HepG2 (cell line): ENCODE measurements around the gene RIN3. TPM values are rescaled to one million over a fixed set of nuclear protein-coding genes. Genes with fewer than 3 reads are reported as not detected.

ENCODE experiments used
- ATAC-seq: fragments of 200-7000 bp; cut with Tn5 transposase; 3 replicates; pipeline ENCODE4 v1.9.1; 2020; ENCODE audit warnings: mild to moderate bottlenecking, moderate library complexity
- BruUV-seq: library from RNA; stranded (reverse); fragments of 400-500 nt; replicated peaks from 2 replicates; lab custom pipeline; 2021; lab: Mats Ljungman, UMichigan
- CTCF ChIA-PET: fragments of 300-600 bp; formaldehyde crosslinking; extraction: SDS; loops from one replicate; lab custom pipeline; 2021; ENCODE audit warnings: low total read pairs, inconsistent platforms, low intra/inter-chr PET ratio; lab: Yijun Ruan, JAX
- POLR2A ChIA-PET: fragments of 350-600 bp; sonication (Branson Sonifier 250); formaldehyde crosslinking; loops from one replicate; lab custom pipeline; 2020; ENCODE audit warnings: antibody characterized with exemption, inconsistent platforms; lab: Yijun Ruan, JAX
- DNase-seq: peaks from one replicate; pipeline ENCODE4 v3.0.0-alpha.2; 2015; ENCODE audit warnings: low spot score
- FAIRE-seq: peaks from 3 replicates; lab custom pipeline; 2011; peaks lifted over from hg19 to GRCh38; lab: Jason Lieb, UNC
- H2AFZ ChIP-seq: one replicate; pipeline ENCODE4 v1.6.1; 2011; ENCODE audit warnings: low read length, inconsistent platforms
- H3K27ac ChIP-seq: fragments of 300-600 bp; 3 replicates; pipeline ENCODE4 v1.8.0; 2011; ENCODE audit warnings: mixed run types, mild to moderate bottlenecking, mixed read lengths, low read length, inconsistent platforms; ENCODE audit not compliant: insufficient read depth; ENCODE audit errors: extremely low read length
- H3K27me3 ChIP-seq, 2 experiments: fragments of 200-600 bp in 1 of 2; 2 replicates in 1 of 2; 3 replicates in 1 of 2; pipeline versions ENCODE4 v1.6.0 to v1.8.0; 2011; ENCODE audit warnings: low read length in 2 of 2, mild to moderate bottlenecking in 2 of 2, moderate library complexity in 2 of 2, inconsistent platforms in 1 of 2; ENCODE audit not compliant: insufficient read depth in 2 of 2, control insufficient read depth in 1 of 2
- H3K36me3 ChIP-seq, 2 experiments: fragments of 200-600 bp in 1 of 2; replicated peaks in 1 of 2; 2 replicates in 1 of 2; 3 replicates in 1 of 2; pipeline versions ENCODE4 v1.5.1 to v1.8.0; 2011; ENCODE audit warnings: low read length in 2 of 2, inconsistent platforms in 1 of 2; ENCODE audit not compliant: insufficient read depth in 2 of 2, control insufficient read depth in 1 of 2
- H3K4me1 ChIP-seq: 2 replicates; pipeline ENCODE4 v1.5.1; 2012; ENCODE audit warnings: low read length, inconsistent platforms; ENCODE audit not compliant: insufficient read depth
- H3K4me2 ChIP-seq: 2 replicates; pipeline ENCODE4 v1.6.0; 2011; ENCODE audit warnings: low read depth, low read length, inconsistent platforms
- H3K4me3 ChIP-seq, 3 experiments: fragments of 200-600 bp in 1 of 3; sonication (generic), shearing (Covaris generic) in 1 of 3; replicated peaks in 1 of 3; 2 replicates each; pipeline ENCODE4 v1.5.1; 2011 to 2016; ENCODE audit warnings: low read length in 3 of 3, inconsistent platforms in 2 of 3, low read depth in 2 of 3, mild to moderate bottlenecking in 2 of 3, control low read depth in 1 of 3, mixed read lengths in 1 of 3; ENCODE audit not compliant: insufficient read depth in 1 of 3
- H3K79me2 ChIP-seq: one replicate; pipeline ENCODE4 v1.6.1; 2011; ENCODE audit warnings: low read length, inconsistent platforms; ENCODE audit not compliant: insufficient read depth
- H3K9ac ChIP-seq: 2 replicates; pipeline ENCODE4 v1.6.0; 2011; ENCODE audit warnings: mild to moderate bottlenecking, low read depth, low read length, inconsistent platforms; ENCODE audit not compliant: insufficient read depth
- H3K9me3 ChIP-seq: 2 replicates; pipeline ENCODE4 v1.5.1; 2012; ENCODE audit warnings: mild to moderate bottlenecking, low read length
- H4K20me1 ChIP-seq: 2 replicates; pipeline ENCODE4 v1.6.0; 2011; ENCODE audit warnings: inconsistent platforms, mild to moderate bottlenecking, low read length, moderate library complexity; ENCODE audit not compliant: insufficient read depth
- CC2D1A ChIP-seq: sonication (generic); formaldehyde crosslinking; IDR thresholded peaks from 2 replicates; pipeline ENCODE4 v1.8.1; 2023; ENCODE audit warnings: mild to moderate bottlenecking, missing genetic modification reagents
- CEBPG ChIP-seq: IDR thresholded peaks from 2 replicates; pipeline ENCODE4 v1.6.1; 2016
- GFI1 ChIP-seq: sonication (generic); formaldehyde crosslinking; IDR thresholded peaks from 2 replicates; pipeline ENCODE4 v1.5.0; 2020; ENCODE audit warnings: missing genetic modification reagents, mild to moderate bottlenecking, borderline replicate concordance
- KLF16 ChIP-seq, 2 experiments: sonication (generic) in 1 of 2; formaldehyde crosslinking in 1 of 2; IDR thresholded peaks; 2 replicates each; pipeline versions ENCODE4 v1.6.1 to v1.8.0; 2016 to 2023; ENCODE audit warnings: missing genetic modification reagents in 2 of 2, missing compliant biosample characterization in 1 of 2
- MAF1 ChIP-seq: sonication (generic); formaldehyde crosslinking; IDR thresholded peaks from 2 replicates; pipeline ENCODE4 v1.5.0; 2020; ENCODE audit warnings: missing genetic modification reagents, borderline replicate concordance
- MXI1 ChIP-seq: IDR thresholded peaks from 3 replicates; pipeline ENCODE4 v1.6.1; 2012; ENCODE audit warnings: low read depth, low read length, inconsistent platforms, borderline replicate concordance
- RAD51 ChIP-seq: fragments of 450-650 bp; IDR thresholded peaks from 2 replicates; pipeline ENCODE4 v1.6.1; 2016; ENCODE audit warnings: borderline replicate concordance
- RARA ChIP-seq: IDR thresholded peaks from 2 replicates; pipeline ENCODE4 v1.6.1; 2016; ENCODE audit warnings: missing genetic modification reagents, missing compliant biosample characterization
- RFXANK ChIP-seq: IDR thresholded peaks from 2 replicates; pipeline ENCODE4 v1.6.1; 2016
- SIX1 ChIP-seq: sonication (generic); formaldehyde crosslinking; IDR thresholded peaks from 2 replicates; pipeline ENCODE4 v1.4.0; 2020; ENCODE audit warnings: missing genetic modification reagents, borderline replicate concordance
- SIX4 ChIP-seq: sonication (generic); formaldehyde crosslinking; IDR thresholded peaks from 2 replicates; pipeline ENCODE4 v1.4.0; 2020; ENCODE audit warnings: missing genetic modification reagents
- TCF7 ChIP-seq: sonication (generic); IDR thresholded peaks from 2 replicates; pipeline ENCODE4 v1.6.1; 2016; ENCODE audit warnings: antibody characterized with exemption, low read depth
- ZBTB21 ChIP-seq: sonication (generic); formaldehyde crosslinking; IDR thresholded peaks from 2 replicates; pipeline ENCODE4 v1.4.0; 2020; ENCODE audit warnings: missing genetic modification reagents
- ZBTB7B ChIP-seq: sonication (generic); formaldehyde crosslinking; IDR thresholded peaks from 2 replicates; pipeline ENCODE4 v1.4.0; 2020; ENCODE audit warnings: missing genetic modification reagents
- ZNF737 ChIP-seq: sonication (generic); formaldehyde crosslinking; IDR thresholded peaks from 2 replicates; pipeline ENCODE4 v1.5.0; 2020; ENCODE audit warnings: missing genetic modification reagents, mild to moderate bottlenecking, borderline replicate concordance
- ZNF792 ChIP-seq: IDR thresholded peaks from 2 replicates; pipeline ENCODE4 v1.6.1; 2016
- ZNF879 ChIP-seq: sonication (generic); formaldehyde crosslinking; IDR thresholded peaks from 2 replicates; pipeline ENCODE4 v1.8.1; 2023; ENCODE audit warnings: missing genetic modification reagents
- ZSCAN20 ChIP-seq: sonication (generic); formaldehyde crosslinking; IDR thresholded peaks from 2 replicates; pipeline ENCODE4 v1.4.0; 2020; ENCODE audit warnings: missing genetic modification reagents, mild to moderate bottlenecking, borderline replicate concordance
- WGBS: methylation state at CpG from one replicate; pipeline ENCODE4 v1.1.6; 2017; ENCODE audit warnings: low lambda C conversion rate; 5-methylcytosine and 5-hydroxymethylcytosine counted together
- in situ Hi-C: cut with HindIII; loops from 2 replicates; pipeline ENCODE4 v1.10.0; 2017; ENCODE audit warnings: low pct_unique_long_range_greater_than_20kb; ENCODE audit not compliant: extremely low pct_ligation_motif_present
- intact Hi-C: fragments of 100-400 bp; cut with micrococcal nuclease; formaldehyde crosslinking; loops from one replicate; pipeline ENCODE4 v1.10.0; 2022; ENCODE audit not compliant: unreplicated experiment
- polyA plus RNA-seq, 8 experiments: library from polyadenylated mRNA; depleted of rRNA in 3 of 8; stranded (reverse) in 7 of 8; unstranded in 1 of 8; fragments of >200 nt; fragmentation: Illumina TruSeq in 4 of 8; extraction: Trizol in 4 of 8; gene quantifications; 2 replicates each; pipeline versions ENCODE4 v1.2.1 to v1.2.3, GENCODE V29; 2011 to 2016; ENCODE audit warnings: low read depth in 4 of 8, missing spikeins in 1 of 8, mixed read lengths in 1 of 8; ENCODE audit not compliant: insufficient read depth in 1 of 8
- total RNA-seq, 5 experiments: library from RNA; depleted of rRNA; stranded (reverse); fragments of >200 nt; fragmentation: Illumina TruSeq; extraction: Trizol; gene quantifications; 2 replicates each; pipeline ENCODE4 v1.2.3, GENCODE V29; 2016; ENCODE audit warnings: low read depth in 1 of 5
- TF ChIP-seq, protein P1 (sequence below): sonication (generic); formaldehyde crosslinking; IDR thresholded peaks from 2 replicates; pipeline ENCODE4 v1.5.1; 2020; ENCODE audit warnings: missing genetic modification reagents, mild to moderate bottlenecking, borderline replicate concordance
- TF ChIP-seq, protein P2 (sequence below): IDR thresholded peaks from 2 replicates; pipeline ENCODE4 v1.6.1; 2016; ENCODE audit warnings: control low read depth
- TF ChIP-seq, protein P3 (sequence below): IDR thresholded peaks from 2 replicates; pipeline ENCODE4 v1.6.1; 2012; ENCODE audit warnings: low read depth, low read length, improper control_type of control experiment

The RIN3 gene
- total and polyA plus RNA-seq, 2 of the 13 experiments (the other 11 are each of a cell fraction or from before 2014, with no cell fraction given) = 2.3 to 3.6 TPM

DNA sequence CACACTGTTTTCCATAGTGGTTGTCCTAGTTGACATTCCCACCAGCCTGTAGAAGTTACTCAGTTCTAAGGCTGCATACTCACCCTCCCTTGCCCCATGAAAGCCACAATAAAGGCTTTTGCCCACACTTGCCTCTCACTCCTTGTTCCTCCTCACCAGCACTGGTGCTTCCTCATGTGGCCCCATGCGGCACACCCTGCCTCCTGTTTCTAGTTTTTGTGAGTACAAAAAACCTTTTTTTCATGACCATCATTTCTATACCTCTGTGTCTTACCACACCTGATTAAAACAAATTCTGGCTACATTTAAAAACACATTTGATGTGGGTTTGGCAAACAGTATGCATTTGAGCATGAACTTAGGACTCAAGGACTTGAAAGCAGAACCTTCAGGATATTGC lies 40.7 kb upstream of the RIN3 start (continued):
- TF ChIP-seq, protein P1, sequence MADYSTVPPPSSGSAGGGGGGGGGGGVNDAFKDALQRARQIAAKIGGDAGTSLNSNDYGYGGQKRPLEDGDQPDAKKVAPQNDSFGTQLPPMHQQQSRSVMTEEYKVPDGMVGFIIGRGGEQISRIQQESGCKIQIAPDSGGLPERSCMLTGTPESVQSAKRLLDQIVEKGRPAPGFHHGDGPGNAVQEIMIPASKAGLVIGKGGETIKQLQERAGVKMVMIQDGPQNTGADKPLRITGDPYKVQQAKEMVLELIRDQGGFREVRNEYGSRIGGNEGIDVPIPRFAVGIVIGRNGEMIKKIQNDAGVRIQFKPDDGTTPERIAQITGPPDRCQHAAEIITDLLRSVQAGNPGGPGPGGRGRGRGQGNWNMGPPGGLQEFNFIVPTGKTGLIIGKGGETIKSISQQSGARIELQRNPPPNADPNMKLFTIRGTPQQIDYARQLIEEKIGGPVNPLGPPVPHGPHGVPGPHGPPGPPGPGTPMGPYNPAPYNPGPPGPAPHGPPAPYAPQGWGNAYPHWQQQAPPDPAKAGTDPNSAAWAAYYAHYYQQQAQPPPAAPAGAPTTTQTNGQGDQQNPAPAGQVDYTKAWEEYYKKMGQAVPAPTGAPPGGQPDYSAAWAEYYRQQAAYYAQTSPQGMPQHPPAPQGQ (CRISPR knock-in tag) = no peak
- TF ChIP-seq ZSCAN20 (CRISPR knock-in tag) (no peak), RAD51 (no peak), CC2D1A (no peak), RFXANK (no peak), MXI1 (no peak)
- TF ChIP-seq, all 625 proteins: peak for 0

DNA sequence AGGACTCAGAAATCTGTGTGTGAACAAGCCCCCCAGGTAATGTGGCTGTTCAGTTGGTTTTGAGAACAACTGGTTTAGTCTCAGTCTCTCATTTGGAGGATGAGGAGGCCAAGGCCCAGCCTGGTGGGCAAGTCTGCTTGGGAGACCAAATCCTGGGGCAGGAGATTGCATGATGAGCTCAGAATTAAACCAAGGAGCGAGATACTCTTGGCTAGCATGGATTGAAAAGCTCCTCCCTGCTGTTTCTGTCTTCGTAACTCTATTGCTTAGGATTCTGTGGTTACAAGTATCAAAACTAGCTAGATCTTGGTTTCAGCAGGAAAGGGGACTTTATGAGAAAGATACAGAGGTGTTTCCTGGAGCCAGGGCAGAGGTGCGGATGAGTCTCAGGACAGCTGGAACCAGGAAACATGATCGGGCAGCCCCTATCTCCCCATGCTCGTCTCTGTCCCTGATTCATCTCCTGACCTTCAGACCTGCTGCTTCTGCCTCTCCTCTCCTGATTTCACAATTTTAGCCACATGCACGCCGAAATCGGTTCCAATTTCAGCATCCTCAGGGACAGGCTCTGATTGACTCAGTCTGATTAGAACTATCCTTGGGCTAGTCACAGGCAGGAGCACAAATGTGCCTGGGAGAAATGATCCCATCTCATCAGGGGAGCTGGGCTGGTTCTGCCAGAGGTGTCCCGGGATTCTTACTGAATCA lies 40.2 kb upstream of the RIN3 start:
- H3K4me2 ChIP-seq = peak overlapping the region; percentile 48
- ATAC-seq = peak; percentile 85
- H3K79me2 ChIP-seq = no peaks in the 10 kb centered on the region
- ChIA-PET POLR2A (interaction anchor here (1.1 kb wide), 1 partner anchor 38 kb away, joined by 3 read pairs; no protein-coding TSS in a partner anchor), CTCF (no interaction called here)
- peak; percentile 72 for DNase-seq
- H3K4me1 ChIP-seq = peaks cover 45% of the 10 kb centered on the region
- intact Hi-C loops = loop anchor here (5.0 kb wide), 1 partner anchor 39 kb away; the partner anchor contains the start of gene RIN3
- H3K27ac ChIP-seq = no peak overlapping the region
- no peak overlapping the region for H3K9ac ChIP-seq
- BruUV-seq = no TSS peak
- H3K9me3 ChIP-seq = no peaks in the 10 kb centered on the region
- H2AFZ ChIP-seq = no peak overlapping the region
- no peaks in the 10 kb centered on the region; a peak in 1 of 5 replicates for H3K27me3 ChIP-seq
- H3K4me3 ChIP-seq = no peak overlapping the region
- in situ Hi-C loops = no loop called here
- WGBS = 7% methylated on average over 8 of the region's 9 CpGs
- no peaks in the 10 kb centered on the region for H4K20me1 ChIP-seq
- FAIRE-seq = no peak
- H3K36me3 ChIP-seq = no peaks in the 10 kb centered on the region
- TF ChIP-seq, protein P2, sequence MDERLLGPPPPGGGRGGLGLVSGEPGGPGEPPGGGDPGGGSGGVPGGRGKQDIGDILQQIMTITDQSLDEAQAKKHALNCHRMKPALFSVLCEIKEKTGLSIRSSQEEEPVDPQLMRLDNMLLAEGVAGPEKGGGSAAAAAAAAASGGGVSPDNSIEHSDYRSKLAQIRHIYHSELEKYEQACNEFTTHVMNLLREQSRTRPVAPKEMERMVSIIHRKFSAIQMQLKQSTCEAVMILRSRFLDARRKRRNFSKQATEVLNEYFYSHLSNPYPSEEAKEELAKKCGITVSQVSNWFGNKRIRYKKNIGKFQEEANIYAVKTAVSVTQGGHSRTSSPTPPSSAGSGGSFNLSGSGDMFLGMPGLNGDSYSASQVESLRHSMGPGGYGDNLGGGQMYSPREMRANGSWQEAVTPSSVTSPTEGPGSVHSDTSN (CRISPR knock-in tag) = 0 out of 2 replicates have a peak, but pooled peaks have one; percentile 7
- TF ChIP-seq ZNF879 (no peak), CEBPG (CRISPR knock-in tag) (peak; percentile 57), SIX4 (CRISPR knock-in tag) (peak; percentile 45; the same call in 1 of the 2 replicates), ZBTB7B (no peak), MAF1 (CRISPR knock-in tag) (no peak), ZNF792 (CRISPR knock-in tag) (0 out of 2 replicates have a peak, but pooled peaks have one; percentile 45), ZNF737 (CRISPR knock-in tag) (no peak), SIX1 (CRISPR knock-in tag) (0 out of 2 replicates have a peak, but pooled peaks have one; percentile 36), TCF7 (0 out of 2 replicates have a peak, but pooled peaks have one; percentile 9), RARA (CRISPR knock-in tag) (peak; percentile 44), GFI1 (CRISPR knock-in tag) (peak; percentile 40; the same call in 1 of the 2 replicates), KLF16 (CRISPR knock-in tag; IDR thresholded peaks at IDR 0.05) (no peak), ZBTB21 (CRISPR knock-in tag) (no peak)
- TF ChIP-seq, protein P3, sequence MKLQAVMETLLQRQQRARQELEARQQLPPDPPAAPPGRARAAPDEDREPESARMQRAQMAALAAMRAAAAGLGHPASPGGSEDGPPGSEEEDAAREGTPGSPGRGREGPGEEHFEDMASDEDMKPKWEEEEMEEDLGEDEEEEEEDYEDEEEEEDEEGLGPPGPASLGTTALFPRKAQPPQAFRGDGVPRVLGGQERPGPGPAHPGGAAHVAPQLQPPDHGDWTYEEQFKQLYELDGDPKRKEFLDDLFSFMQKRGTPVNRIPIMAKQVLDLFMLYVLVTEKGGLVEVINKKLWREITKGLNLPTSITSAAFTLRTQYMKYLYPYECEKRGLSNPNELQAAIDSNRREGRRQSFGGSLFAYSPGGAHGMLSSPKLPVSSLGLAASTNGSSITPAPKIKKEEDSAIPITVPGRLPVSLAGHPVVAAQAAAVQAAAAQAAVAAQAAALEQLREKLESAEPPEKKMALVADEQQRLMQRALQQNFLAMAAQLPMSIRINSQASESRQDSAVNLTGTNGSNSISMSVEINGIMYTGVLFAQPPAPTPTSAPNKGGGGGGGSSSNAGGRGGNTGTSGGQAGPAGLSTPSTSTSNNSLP = peak; percentile 37; the same call in 1 of the 2 replicates
